Left lung (tissue), 10 donors: Measurements from ENCODE around the gene ALCAM. TPM values are rescaled to one million over a fixed set of nuclear protein-coding genes. Genes with fewer than 3 reads are reported as not detected.
A peak's percentile ranks its signal among the peaks of the same experiment; 100 is the strongest.

Experiments used
- ATAC-seq: fragments of 200-7000 bp; cut with Tn5 transposase; one replicate; pipeline ENCODE4 v1.9.1; 2020; ENCODE audit warnings: moderate library complexity
- DNase-seq, 4 donors: peaks; one replicate each; pipeline ENCODE4 v3.0.0-alpha.2; 2013 to 2020
- H3K27ac ChIP-seq, 2 donors: fragments of 200-600 bp; sonication (generic) in 1 of 2; one replicate each; pipeline versions ENCODE4 v1.5.0 to v1.8.0; 2020 to 2021
- H3K27me3 ChIP-seq, 2 donors: fragments of 200-600 bp; sonication (generic) in 1 of 2; one replicate each; pipeline versions ENCODE4 v1.5.0 to v1.8.0; 2020 to 2021
- H3K36me3 ChIP-seq, 2 donors: fragments of 200-600 bp; sonication (generic) in 1 of 2; one replicate each; pipeline versions ENCODE4 v1.5.0 to v1.8.0; 2020 to 2021
- H3K4me1 ChIP-seq, 2 donors: fragments of 200-600 bp; one replicate each; pipeline ENCODE4 v1.8.0; 2021
- H3K4me3 ChIP-seq, 2 donors: fragments of 200-600 bp; sonication (generic) in 1 of 2; one replicate each; pipeline versions ENCODE4 v1.5.0 to v1.8.0; 2020 to 2021; ENCODE audit warnings: mild to moderate bottlenecking in 1 of 2
- H3K9me3 ChIP-seq, 2 donors: fragments of 200-600 bp; sonication (generic) in 1 of 2; one replicate each; pipeline versions ENCODE4 v1.5.0 to v1.8.0; 2020 to 2021
- intact Hi-C, 2 donors: fragments of 100-400 bp; cut with DNase I; formaldehyde crosslinking; loops; one replicate each; pipeline versions ENCODE4 v1.11.2 to v1.14.2; 2022
- polyA plus RNA-seq, 6 donors: library from polyadenylated mRNA; unstranded; fragments of 120-200 nt; gene quantifications; one replicate each; pipeline ENCODE4 v1.2.1, GENCODE V29; 2013; ENCODE audit not compliant: insufficient read length in 6 of 6
- total RNA-seq, 2 donors: library from RNA; stranded (reverse); fragmentation: NEBNext Ultra II Directional; extraction: Animal tissue kit (Norgen Biotek cat#: 25700); gene quantifications; one replicate each; pipeline ENCODE4 v1.2.1, GENCODE V29; 2021
- TF ChIP-seq, protein P1 (sequence below), 2 donors: fragments of 200-600 bp; sonication (generic) in 1 of 2; IDR thresholded peaks; one replicate each; pipeline versions ENCODE4 v1.5.0 to v1.8.0; 2021; ENCODE audit warnings: antibody characterized with exemption in 2 of 2
- donor health status: DM: no; HTN: yes; CAD: no.
- donor health status: DM: no; HTN: no; CAD: no.

Gene ALCAM
- total and polyA plus RNA-seq, 8 donors, result 84.2 to 170 (median 127) TPM

GRCh38 chr3:105496343-105496742 lies 129.6 kb downstream of the ALCAM start:
- ATAC-seq (no peak), DNase-seq (no peak)
- Histone ChIP-seq H3K36me3 (no peaks in the 10 kb centered on the region), H3K27me3 (no peaks in the 10 kb centered on the region), H3K4me3 (no peak overlapping the region), H3K9me3 (peaks cover 0 to 4% of the 10 kb centered on the region in 2 donors), H3K4me1 (peaks cover 0 to 19% of the 10 kb centered on the region in 2 donors), H3K27ac (no peak overlapping the region)
- intact Hi-C loops, result no loop called here
- TF ChIP-seq, protein P1, sequence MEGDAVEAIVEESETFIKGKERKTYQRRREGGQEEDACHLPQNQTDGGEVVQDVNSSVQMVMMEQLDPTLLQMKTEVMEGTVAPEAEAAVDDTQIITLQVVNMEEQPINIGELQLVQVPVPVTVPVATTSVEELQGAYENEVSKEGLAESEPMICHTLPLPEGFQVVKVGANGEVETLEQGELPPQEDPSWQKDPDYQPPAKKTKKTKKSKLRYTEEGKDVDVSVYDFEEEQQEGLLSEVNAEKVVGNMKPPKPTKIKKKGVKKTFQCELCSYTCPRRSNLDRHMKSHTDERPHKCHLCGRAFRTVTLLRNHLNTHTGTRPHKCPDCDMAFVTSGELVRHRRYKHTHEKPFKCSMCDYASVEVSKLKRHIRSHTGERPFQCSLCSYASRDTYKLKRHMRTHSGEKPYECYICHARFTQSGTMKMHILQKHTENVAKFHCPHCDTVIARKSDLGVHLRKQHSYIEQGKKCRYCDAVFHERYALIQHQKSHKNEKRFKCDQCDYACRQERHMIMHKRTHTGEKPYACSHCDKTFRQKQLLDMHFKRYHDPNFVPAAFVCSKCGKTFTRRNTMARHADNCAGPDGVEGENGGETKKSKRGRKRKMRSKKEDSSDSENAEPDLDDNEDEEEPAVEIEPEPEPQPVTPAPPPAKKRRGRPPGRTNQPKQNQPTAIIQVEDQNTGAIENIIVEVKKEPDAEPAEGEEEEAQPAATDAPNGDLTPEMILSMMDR (IDR thresholded peaks at IDR 0.05), result no peak

- TF ChIP-seq, protein P1 (IDR thresholded peaks at IDR 0.05), result no peak
- H3K4me1 ChIP-seq, result peaks cover 0 to 22% of the 10 kb centered on the region in 2 donors
- no peak for DNase-seq
- intact Hi-C loops, result no loop called here
- ATAC-seq, result no peak
- no peak overlapping the region for H3K4me3 ChIP-seq
- H3K36me3 ChIP-seq, result no peaks in the 10 kb centered on the region
- H3K27ac ChIP-seq, result no peak overlapping the region
- H3K9me3 ChIP-seq, result no peaks in the 10 kb centered on the region
- no peaks in the 10 kb centered on the region for H3K27me3 ChIP-seq
Observed at GRCh38 chr3:105497386-105497785, 130.7 kb downstream of the ALCAM start.

- H3K4me3 ChIP-seq, result no peak overlapping the region
- no peaks in the 10 kb centered on the region for H3K27me3 ChIP-seq
- TF ChIP-seq, protein P1 (IDR thresholded peaks at IDR 0.05), result no peak
- DNase-seq (no peak), ATAC-seq (no peak)
- H3K36me3 ChIP-seq, result no peaks in the 10 kb centered on the region
- H3K27ac ChIP-seq, result peak overlapping the region in 1 of 2 donors; percentile 1
- intact Hi-C loops, result no loop called here
- H3K9me3 ChIP-seq, result no peaks in the 10 kb centered on the region
- H3K4me1 ChIP-seq, result peaks cover 0 to 26% of the 10 kb centered on the region in 2 donors
Observed at GRCh38 chr3:105499961-105500360, 133.3 kb downstream of the ALCAM start.

DNA sequence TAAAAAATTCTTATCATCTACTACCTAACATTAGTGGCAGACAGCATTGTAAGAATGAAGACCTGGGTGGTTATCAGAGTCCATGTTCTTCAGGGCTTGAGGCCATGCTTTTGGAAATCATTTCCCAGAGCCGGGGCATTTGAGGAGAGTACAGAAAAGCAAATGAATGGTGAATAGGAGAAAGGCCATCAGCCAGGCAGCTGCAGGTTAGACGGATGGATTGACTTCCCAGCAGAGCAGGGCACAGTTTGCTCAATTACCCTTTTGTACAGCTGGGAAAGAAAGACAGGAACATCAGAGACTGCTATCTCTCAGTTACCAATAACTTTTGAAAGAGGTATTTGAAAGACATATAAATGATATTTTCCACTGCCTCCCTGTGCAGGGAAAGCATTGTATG lies 135.6 kb downstream of the ALCAM start:
- intact Hi-C loops, result no loop called here

GRCh38 chr3:105503191-105503593 lies 136.5 kb downstream of the ALCAM start:
- intact Hi-C loops, result no loop called here
- Histone ChIP-seq H3K27me3 (no peaks in the 10 kb centered on the region), H3K4me1 (peaks cover 0 to 27% of the 10 kb centered on the region in 2 donors), H3K9me3 (no peaks in the 10 kb centered on the region), H3K36me3 (no peaks in the 10 kb centered on the region), H3K4me3 (no peak overlapping the region), H3K27ac (no peak overlapping the region)
- TF ChIP-seq, protein P1 (IDR thresholded peaks at IDR 0.05), result no peak
- no peak for DNase-seq
- peak; percentile 88 for ATAC-seq

More for the DNA sequence above, 135.6 kb downstream of the ALCAM start:
- Histone ChIP-seq H3K4me3 (no peak overlapping the region), H3K36me3 (no peaks in the 10 kb centered on the region), H3K27ac (no peak overlapping the region), H3K9me3 (no peaks in the 10 kb centered on the region), H3K27me3 (no peaks in the 10 kb centered on the region), H3K4me1 (peaks cover 0 to 27% of the 10 kb centered on the region in 2 donors)
- ATAC-seq, result no peak
- no peak for DNase-seq
- TF ChIP-seq, protein P1 (IDR thresholded peaks at IDR 0.05), result no peak
